OCI-LY1 (cell line): ENCODE measurements around the gene ANK3.

ENCODE experiments used
- CTCF ChIP-seq: fragments of 200-600 bp; sonication (generic), shearing (Covaris generic); IDR thresholded peaks from 2 replicates; pipeline ENCODE4 v1.5.1; 2017; ENCODE audit warnings: mild to moderate bottlenecking, antibody characterized with exemption, low read length, moderate library complexity, mixed read lengths
- EZH2 ChIP-seq: fragments of 200-600 bp; sonication (generic), shearing (Covaris generic); IDR thresholded peaks from 2 replicates; pipeline ENCODE4 v1.8.0; 2017; ENCODE audit warnings: borderline replicate concordance, mixed run types, mild to moderate bottlenecking, antibody characterized with exemption, low read length, moderate library complexity, mixed read lengths

- TF ChIP-seq CTCF (no peak), EZH2 (no peak)
These were observed 16.5 kb upstream of the ANK3 start for GRCh38 chr10:60406182-60406581.
